Esophagus muscularis mucosa (tissue), 3 donors: ENCODE results near the gene GBP4.

Experiments used
- POLR2A ChIP-seq: fragments of 450-650 bp; IDR thresholded peaks from one replicate; pipeline ENCODE4 v1.6.1; 2017; ENCODE audit warnings: antibody characterized with exemption, moderate library complexity, mild to moderate bottlenecking, low read depth
- TF ChIP-seq, protein P1 (sequence below), 3 experiments: fragments of 200-600 bp in 2 of 3; fragments of 450-650 bp in 1 of 3; sonication (generic) in 2 of 3; IDR thresholded peaks; one replicate each; pipeline ENCODE4 v1.5.1; 2017 to 2019; ENCODE audit warnings: antibody characterized with exemption in 3 of 3, mild to moderate bottlenecking in 2 of 3, moderate library complexity in 1 of 3

DNA sequence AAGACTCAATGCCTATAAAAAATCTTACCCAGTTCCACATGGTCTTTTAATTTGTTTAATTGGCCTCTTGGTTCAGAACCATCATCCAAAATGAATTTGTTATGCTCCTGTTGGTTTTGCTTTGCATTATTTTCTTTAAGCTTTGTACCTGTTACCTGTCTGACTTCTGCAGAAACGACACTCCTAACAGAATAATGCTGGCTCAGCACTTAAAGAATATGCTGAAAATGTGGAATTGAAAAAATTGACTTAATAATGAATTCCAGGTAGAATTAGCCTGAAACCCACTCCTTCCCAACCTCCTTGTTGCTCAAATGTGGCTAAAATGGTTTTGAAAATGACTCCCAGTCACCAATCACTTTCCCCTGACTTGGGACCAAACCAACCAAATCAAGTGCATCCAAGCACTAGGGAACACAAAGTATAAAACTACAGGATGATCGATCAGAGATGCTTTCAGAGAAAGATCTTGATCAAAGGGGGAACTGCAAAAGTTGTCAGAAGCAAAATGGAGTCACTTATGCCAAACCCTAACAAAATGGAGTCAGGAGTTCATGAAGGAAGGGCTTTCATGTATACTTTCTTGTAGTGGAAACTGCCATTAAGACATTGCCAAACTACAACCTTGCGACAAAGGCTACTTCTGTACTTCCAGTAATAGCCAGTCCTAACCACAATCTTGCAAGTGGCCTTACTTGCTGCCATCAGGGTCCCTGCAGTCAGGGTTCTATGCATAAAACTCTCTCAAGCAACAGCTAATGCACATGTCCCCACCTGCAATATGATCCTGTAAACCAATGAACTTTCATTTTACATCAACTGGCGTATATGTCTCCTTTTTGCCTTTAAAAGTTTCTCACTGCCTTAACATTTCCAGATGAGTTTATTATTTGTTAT lies 28.3 kb downstream of the GBP4 start:
- TF ChIP-seq, protein P1, sequence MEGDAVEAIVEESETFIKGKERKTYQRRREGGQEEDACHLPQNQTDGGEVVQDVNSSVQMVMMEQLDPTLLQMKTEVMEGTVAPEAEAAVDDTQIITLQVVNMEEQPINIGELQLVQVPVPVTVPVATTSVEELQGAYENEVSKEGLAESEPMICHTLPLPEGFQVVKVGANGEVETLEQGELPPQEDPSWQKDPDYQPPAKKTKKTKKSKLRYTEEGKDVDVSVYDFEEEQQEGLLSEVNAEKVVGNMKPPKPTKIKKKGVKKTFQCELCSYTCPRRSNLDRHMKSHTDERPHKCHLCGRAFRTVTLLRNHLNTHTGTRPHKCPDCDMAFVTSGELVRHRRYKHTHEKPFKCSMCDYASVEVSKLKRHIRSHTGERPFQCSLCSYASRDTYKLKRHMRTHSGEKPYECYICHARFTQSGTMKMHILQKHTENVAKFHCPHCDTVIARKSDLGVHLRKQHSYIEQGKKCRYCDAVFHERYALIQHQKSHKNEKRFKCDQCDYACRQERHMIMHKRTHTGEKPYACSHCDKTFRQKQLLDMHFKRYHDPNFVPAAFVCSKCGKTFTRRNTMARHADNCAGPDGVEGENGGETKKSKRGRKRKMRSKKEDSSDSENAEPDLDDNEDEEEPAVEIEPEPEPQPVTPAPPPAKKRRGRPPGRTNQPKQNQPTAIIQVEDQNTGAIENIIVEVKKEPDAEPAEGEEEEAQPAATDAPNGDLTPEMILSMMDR (IDR thresholded peaks at IDR 0.05) = no peak
- no peak for TF ChIP-seq POLR2A
